HepG2 (cell line): ENCODE measurements around the gene ANKRD44. TPM values are rescaled to one million over a fixed set of nuclear protein-coding genes. Genes with fewer than 3 reads are reported as not detected.

Experiments used
- ATAC-seq: fragments of 200-7000 bp; cut with Tn5 transposase; 3 replicates; pipeline ENCODE4 v1.9.1; 2020; ENCODE audit warnings: mild to moderate bottlenecking, moderate library complexity
- BruUV-seq: library from RNA; stranded (reverse); fragments of 400-500 nt; replicated peaks from 2 replicates; lab custom pipeline; 2021; lab: Mats Ljungman, UMichigan
- CTCF ChIA-PET: fragments of 300-600 bp; formaldehyde crosslinking; extraction: SDS; loops from one replicate; lab custom pipeline; 2021; ENCODE audit warnings: low total read pairs, inconsistent platforms, low intra/inter-chr PET ratio; lab: Yijun Ruan, JAX
- POLR2A ChIA-PET: fragments of 350-600 bp; sonication (Branson Sonifier 250); formaldehyde crosslinking; loops from one replicate; lab custom pipeline; 2020; ENCODE audit warnings: antibody characterized with exemption, inconsistent platforms; lab: Yijun Ruan, JAX
- DNase-seq: peaks from one replicate; pipeline ENCODE4 v3.0.0-alpha.2; 2015; ENCODE audit warnings: low spot score
- FAIRE-seq: peaks from 3 replicates; lab custom pipeline; 2011; peaks lifted over from hg19 to GRCh38; lab: Jason Lieb, UNC
- H2AFZ ChIP-seq: one replicate; pipeline ENCODE4 v1.6.1; 2011; ENCODE audit warnings: low read length, inconsistent platforms
- H3K27ac ChIP-seq: fragments of 300-600 bp; 3 replicates; pipeline ENCODE4 v1.8.0; 2011; ENCODE audit warnings: mixed run types, mild to moderate bottlenecking, mixed read lengths, low read length, inconsistent platforms; ENCODE audit not compliant: insufficient read depth; ENCODE audit errors: extremely low read length
- H3K27me3 ChIP-seq, 2 experiments: fragments of 200-600 bp in 1 of 2; 2 replicates in 1 of 2; 3 replicates in 1 of 2; pipeline versions ENCODE4 v1.6.0 to v1.8.0; 2011; ENCODE audit warnings: low read length in 2 of 2, mild to moderate bottlenecking in 2 of 2, moderate library complexity in 2 of 2, inconsistent platforms in 1 of 2; ENCODE audit not compliant: insufficient read depth in 2 of 2, control insufficient read depth in 1 of 2
- H3K36me3 ChIP-seq, 2 experiments: fragments of 200-600 bp in 1 of 2; replicated peaks in 1 of 2; 2 replicates in 1 of 2; 3 replicates in 1 of 2; pipeline versions ENCODE4 v1.5.1 to v1.8.0; 2011; ENCODE audit warnings: low read length in 2 of 2, inconsistent platforms in 1 of 2; ENCODE audit not compliant: insufficient read depth in 2 of 2, control insufficient read depth in 1 of 2
- H3K4me1 ChIP-seq: 2 replicates; pipeline ENCODE4 v1.5.1; 2012; ENCODE audit warnings: low read length, inconsistent platforms; ENCODE audit not compliant: insufficient read depth
- H3K4me2 ChIP-seq: 2 replicates; pipeline ENCODE4 v1.6.0; 2011; ENCODE audit warnings: low read depth, low read length, inconsistent platforms
- H3K4me3 ChIP-seq, 3 experiments: fragments of 200-600 bp in 1 of 3; sonication (generic), shearing (Covaris generic) in 1 of 3; replicated peaks in 1 of 3; 2 replicates each; pipeline ENCODE4 v1.5.1; 2011 to 2016; ENCODE audit warnings: low read length in 3 of 3, inconsistent platforms in 2 of 3, low read depth in 2 of 3, mild to moderate bottlenecking in 2 of 3, control low read depth in 1 of 3, mixed read lengths in 1 of 3; ENCODE audit not compliant: insufficient read depth in 1 of 3
- H3K79me2 ChIP-seq: one replicate; pipeline ENCODE4 v1.6.1; 2011; ENCODE audit warnings: low read length, inconsistent platforms; ENCODE audit not compliant: insufficient read depth
- H3K9ac ChIP-seq: 2 replicates; pipeline ENCODE4 v1.6.0; 2011; ENCODE audit warnings: mild to moderate bottlenecking, low read depth, low read length, inconsistent platforms; ENCODE audit not compliant: insufficient read depth
- H3K9me3 ChIP-seq: 2 replicates; pipeline ENCODE4 v1.5.1; 2012; ENCODE audit warnings: mild to moderate bottlenecking, low read length
- H4K20me1 ChIP-seq: 2 replicates; pipeline ENCODE4 v1.6.0; 2011; ENCODE audit warnings: inconsistent platforms, mild to moderate bottlenecking, low read length, moderate library complexity; ENCODE audit not compliant: insufficient read depth
- HNF4A ChIP-seq: sonication (generic); formaldehyde crosslinking; IDR thresholded peaks from 2 replicates; pipeline ENCODE4 v1.4.0; 2020; ENCODE audit warnings: missing genetic modification reagents
- SRSF4 ChIP-seq: fragments of 200-400 bp; formaldehyde crosslinking; IDR thresholded peaks from one replicate; pipeline ENCODE4 v1.6.1; 2018; ENCODE audit warnings: mild to moderate bottlenecking, low read depth, low read length, moderate library complexity; ENCODE audit not compliant: poor library complexity, severe bottlenecking
- TARDBP ChIP-seq: sonication (generic); formaldehyde crosslinking; IDR thresholded peaks from 2 replicates; pipeline ENCODE4 v1.8.0; 2022; ENCODE audit warnings: mild to moderate bottlenecking, missing genetic modification reagents
- TFDP1 ChIP-seq: IDR thresholded peaks from 2 replicates; pipeline ENCODE4 v1.6.1; 2016; ENCODE audit warnings: missing compliant biosample characterization, missing genetic modification reagents, borderline replicate concordance
- YEATS2 ChIP-seq: sonication (generic); formaldehyde crosslinking; IDR thresholded peaks from 2 replicates; pipeline ENCODE4 v1.4.0; 2020; ENCODE audit warnings: missing genetic modification reagents, borderline replicate concordance
- YY1 ChIP-seq: IDR thresholded peaks from 2 replicates; pipeline ENCODE4 v1.6.1; 2011; ENCODE audit warnings: low read length, low read depth, moderate library complexity, mild to moderate bottlenecking; ENCODE audit not compliant: insufficient read depth, insufficient replicate concordance
- ZNF264 ChIP-seq: sonication (generic); formaldehyde crosslinking; IDR thresholded peaks from 2 replicates; pipeline ENCODE4 v1.4.0; 2020; ENCODE audit warnings: missing genetic modification reagents
- ZNF317 ChIP-seq: sonication (generic); formaldehyde crosslinking; IDR thresholded peaks from 2 replicates; pipeline ENCODE4 v1.5.0; 2020; ENCODE audit warnings: mild to moderate bottlenecking, missing genetic modification reagents
- ZNF496 ChIP-seq: sonication (generic); formaldehyde crosslinking; IDR thresholded peaks from 2 replicates; pipeline ENCODE4 v1.8.1; 2023; ENCODE audit warnings: mild to moderate bottlenecking, moderate library complexity, missing genetic modification reagents; ENCODE audit not compliant: insufficient replicate concordance
- ZNF556 ChIP-seq: sonication (generic); formaldehyde crosslinking; IDR thresholded peaks from 2 replicates; pipeline ENCODE4 v1.4.0; 2020; ENCODE audit warnings: mild to moderate bottlenecking, missing genetic modification reagents, borderline replicate concordance
- whole genome bisulfite sequencing: methylation state at CpG from one replicate; pipeline ENCODE4 v1.1.6; 2017; ENCODE audit warnings: low lambda C conversion rate; 5-methylcytosine and 5-hydroxymethylcytosine counted together
- in situ Hi-C: cut with HindIII; loops from 2 replicates; pipeline ENCODE4 v1.10.0; 2017; ENCODE audit warnings: low pct_unique_long_range_greater_than_20kb; ENCODE audit not compliant: extremely low pct_ligation_motif_present
- intact Hi-C: fragments of 100-400 bp; cut with micrococcal nuclease; formaldehyde crosslinking; loops from one replicate; pipeline ENCODE4 v1.10.0; 2022; ENCODE audit not compliant: unreplicated experiment
- polyA plus RNA-seq, 8 experiments: library from polyadenylated mRNA; depleted of rRNA in 3 of 8; stranded (reverse) in 7 of 8; unstranded in 1 of 8; fragments of >200 nt; fragmentation: Illumina TruSeq in 4 of 8; extraction: Trizol in 4 of 8; gene quantifications; 2 replicates each; pipeline versions ENCODE4 v1.2.1 to v1.2.3, GENCODE V29; 2011 to 2016; ENCODE audit warnings: low read depth in 4 of 8, missing spikeins in 1 of 8, mixed read lengths in 1 of 8; ENCODE audit not compliant: insufficient read depth in 1 of 8
- total RNA-seq, 5 experiments: library from RNA; depleted of rRNA; stranded (reverse); fragments of >200 nt; fragmentation: Illumina TruSeq; extraction: Trizol; gene quantifications; 2 replicates each; pipeline ENCODE4 v1.2.3, GENCODE V29; 2016; ENCODE audit warnings: low read depth in 1 of 5

ANKRD44 gene
- total and polyA plus RNA-seq, 2 of the 13 experiments (the other 11 are each of a cell fraction or from before 2014, with no cell fraction given), result 0.04 to 0.11 TPM

- WGBS, result 18% methylated on average over 5 of the region's 5 CpGs
- peaks cover 7% of the 10 kb centered on the region; the same call in 1 of the 2 replicates for H3K4me1 ChIP-seq
- H3K4me3 ChIP-seq, result no peak overlapping the region
- H3K79me2 ChIP-seq, result no peaks in the 10 kb centered on the region
- H3K9me3 ChIP-seq, result no peaks in the 10 kb centered on the region
- intact Hi-C loops (no loop called here), in situ Hi-C loops (no loop called here)
- no peak overlapping the region for H3K27ac ChIP-seq
- TF ChIP-seq ZNF317 (CRISPR knock-in tag) (no peak), HNF4A (0 out of 2 replicates have a peak, but pooled peaks have one; percentile 6)
- H3K27me3 ChIP-seq, result no peaks in the 10 kb centered on the region
- ATAC-seq (no peak), FAIRE-seq (no peak), DNase-seq (no peak)
- no peaks in the 10 kb centered on the region for H3K36me3 ChIP-seq
- BruUV-seq, result no TSS peak
- no peak overlapping the region for H2AFZ ChIP-seq
- no peak overlapping the region for H3K4me2 ChIP-seq
- no peaks in the 10 kb centered on the region for H4K20me1 ChIP-seq
- CTCF ChIA-PET, result no interaction called here
- H3K9ac ChIP-seq, result no peak overlapping the region
- POLR2A ChIA-PET, result no interaction called here
Measured at GRCh38 chr2:197216361-197216979, 94.1 kb downstream of the ANKRD44 start.

- Histone ChIP-seq H3K79me2 (no peaks in the 10 kb centered on the region), H3K9me3 (no peaks in the 10 kb centered on the region), H3K27ac (no peak overlapping the region), H4K20me1 (no peaks in the 10 kb centered on the region), H3K27me3 (no peaks in the 10 kb centered on the region; a peak in 1 of 5 replicates), H3K9ac (no peak overlapping the region), H3K4me1 (peaks cover 7% of the 10 kb centered on the region; the same call in 1 of the 2 replicates), H3K36me3 (no peaks in the 10 kb centered on the region)
- DNase-seq, result no peak
- ATAC-seq, result no peak
- no TSS peak for BruUV-seq
- 12% methylated on average over 3 of the region's 3 CpGs for WGBS
- POLR2A ChIA-PET, result no interaction called here
- intact Hi-C loops (no loop called here), in situ Hi-C loops (no loop called here)
- TF ChIP-seq ZNF264 (CRISPR knock-in tag) (no peak), ZNF556 (CRISPR knock-in tag) (no peak), ZNF496 (no peak), YEATS2 (CRISPR knock-in tag) (no peak), ZNF317 (CRISPR knock-in tag) (no peak), SRSF4 (no peak), TFDP1 (CRISPR knock-in tag) (no peak), TARDBP (CRISPR knock-in tag) (no peak), YY1 (no peak)
- TF ChIP-seq, all 625 proteins: peak for 0
- FAIRE-seq, result no peak
- Histone ChIP-seq H3K4me2 (no peak overlapping the region), H3K4me3 (no peak overlapping the region), H2AFZ (no peak overlapping the region)
- CTCF ChIA-PET, result no interaction called here
Measured at GRCh38 chr2:197215748-197216360, 94.7 kb downstream of the ANKRD44 start.
